Measurements from ENCODE around the gene FAAP100.
A peak's percentile ranks its signal among the peaks of the same experiment; 100 is the strongest.
"Not testable (repeated sequence)": the region's sequence is repeated elsewhere in the genome, so short reads cannot be mapped to it uniquely, and the experiment has no call there.

Gene FAAP100

DNA sequence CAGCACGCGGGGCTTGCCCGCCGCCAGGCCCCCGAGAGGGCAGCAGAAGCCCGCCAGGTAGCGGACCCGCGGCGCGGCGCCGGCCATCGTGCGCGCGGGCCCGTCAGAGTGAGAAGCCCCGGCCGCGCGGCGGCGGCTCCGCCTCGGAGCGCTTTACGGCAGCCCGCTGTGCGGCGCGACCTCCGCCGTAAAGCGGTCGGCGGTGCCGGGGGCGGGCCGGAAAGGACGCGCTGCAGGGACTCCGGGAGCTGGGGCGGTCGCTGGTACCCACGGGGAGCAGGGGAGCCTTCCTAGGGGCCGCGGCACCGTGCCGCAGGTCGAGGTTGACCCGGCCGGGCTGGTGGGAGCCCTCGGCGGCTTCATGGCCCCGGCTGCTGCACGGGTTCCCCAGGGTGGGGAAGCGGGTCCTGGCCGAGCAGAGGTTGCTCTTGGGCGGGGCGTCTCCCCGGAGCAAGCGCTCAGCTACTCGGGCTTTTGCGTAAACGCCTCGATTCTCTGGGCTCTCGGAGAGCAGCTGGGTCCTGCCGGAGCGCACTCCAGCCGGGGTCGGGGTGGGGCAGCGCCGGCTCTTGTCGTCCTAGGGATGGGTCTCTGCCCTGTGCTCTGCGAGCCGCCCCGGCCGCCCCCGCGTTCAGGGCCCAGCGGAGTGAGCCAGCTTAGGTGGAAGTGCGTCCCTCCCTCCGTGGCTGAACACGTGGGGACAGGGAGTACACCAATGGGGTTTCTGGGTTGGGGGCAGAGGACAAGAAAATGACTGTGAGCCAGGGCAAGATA lies at the start of gene FAAP100:
FAAP100 (minus strand) TSS at position 110 of the 774 bp plus-strand sequence; CDS start at position 87, 23 bp downstream.
- DNase-seq (ENCODE audit: low spot score): peak; percentile 97

GRCh38 chr17:81601525-81602120 lies 49.5 kb upstream of the FAAP100 start:
- peak; percentile 73 for DNase-seq (ENCODE audit: low spot score)

- peak; percentile 63 for DNase-seq (ENCODE audit: low spot score)
These were observed 47.8 kb upstream of the FAAP100 start for GRCh38 chr17:81599719-81600486.

DNA sequence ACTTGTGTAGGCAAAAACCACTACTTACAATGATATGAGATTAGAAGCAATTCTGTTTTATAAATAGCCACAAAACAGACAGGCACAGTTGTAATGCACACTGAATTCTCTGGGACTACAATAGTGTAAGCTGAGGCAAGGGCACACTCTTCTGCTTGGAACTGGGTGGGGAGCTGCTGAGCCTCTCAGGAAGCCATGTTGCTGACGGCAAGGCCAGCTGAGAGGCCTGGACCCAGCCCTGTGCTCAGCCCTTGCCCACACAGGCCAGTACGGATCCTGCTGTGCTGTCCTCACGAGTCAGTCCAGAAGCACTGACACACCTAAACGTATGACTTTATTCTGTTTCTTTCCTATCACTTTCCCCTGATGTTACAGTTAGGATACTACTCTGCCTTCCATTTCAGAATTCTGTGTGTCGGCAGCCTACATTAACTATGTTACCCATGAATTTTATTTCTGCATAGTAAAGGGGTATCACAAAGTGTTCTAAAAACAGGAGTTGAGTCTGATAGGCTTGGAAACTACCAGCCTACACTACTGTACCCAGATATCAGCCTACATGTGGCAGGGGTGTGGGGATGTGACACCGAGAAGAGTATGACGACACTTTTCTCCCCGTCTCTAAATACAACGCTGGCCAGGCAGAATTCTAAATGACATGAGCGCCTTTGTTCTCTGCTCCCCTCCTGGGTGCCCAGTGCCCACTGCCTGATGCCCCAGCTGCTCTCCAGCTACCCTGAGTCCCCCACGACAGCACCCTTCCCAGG lies 41.1 kb upstream of the FAAP100 start:
- no peak for DNase-seq (ENCODE audit: low spot score)

DNA sequence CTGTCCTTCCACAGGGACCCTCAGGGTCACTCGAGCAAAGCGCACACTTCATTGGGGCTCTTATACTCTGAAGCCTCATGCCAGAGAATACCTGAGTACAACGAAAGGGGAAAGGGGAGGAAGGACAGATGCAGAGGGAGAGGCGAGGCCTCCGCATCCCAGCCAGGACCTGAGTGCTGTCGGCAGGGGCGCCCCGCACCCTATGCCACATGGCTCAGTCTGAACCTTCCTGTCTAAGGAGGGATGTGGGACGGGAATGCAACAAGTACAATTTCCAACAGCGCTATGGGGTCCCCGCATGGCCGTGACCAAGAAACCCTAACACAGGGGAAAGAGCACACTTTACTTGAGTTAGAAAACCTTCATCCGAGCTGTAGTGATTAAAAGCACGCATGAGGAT lies 39.8 kb upstream of the FAAP100 start:
- no peak for DNase-seq (ENCODE audit: low spot score)

- DNase-seq (ENCODE audit: low spot score): no peak
These were observed 38.0 kb upstream of the FAAP100 start for GRCh38 chr17:81590121-81590520.

- DNase-seq (ENCODE audit: low spot score): no peak
These were observed 37.5 kb upstream of the FAAP100 start for GRCh38 chr17:81589612-81590011.

GRCh38 chr17:81586096-81586495 lies 33.9 kb upstream of the FAAP100 start:
- no peak for DNase-seq (ENCODE audit: low spot score)

DNA sequence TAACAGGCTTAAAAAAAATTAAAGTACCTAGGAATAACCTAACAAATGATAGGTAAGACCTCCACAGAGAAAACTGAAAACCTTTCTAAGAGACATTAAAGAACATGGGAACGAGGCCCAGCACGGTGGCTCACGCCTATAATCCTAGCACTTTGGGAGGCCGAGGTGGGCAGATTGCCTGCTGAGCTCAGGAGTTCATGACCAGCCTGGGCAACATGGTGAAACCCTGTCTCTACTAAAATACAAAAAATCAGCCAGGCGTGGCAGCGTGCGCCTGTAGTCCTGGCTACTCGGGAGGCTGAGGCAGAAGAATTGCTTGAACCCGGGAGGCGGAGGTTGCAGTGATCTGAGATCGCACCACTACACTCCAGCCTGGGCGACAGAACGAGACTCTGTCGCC lies 32.6 kb upstream of the FAAP100 start:
- not testable (repeated sequence) for DNase-seq (ENCODE audit: low spot score)

DNA sequence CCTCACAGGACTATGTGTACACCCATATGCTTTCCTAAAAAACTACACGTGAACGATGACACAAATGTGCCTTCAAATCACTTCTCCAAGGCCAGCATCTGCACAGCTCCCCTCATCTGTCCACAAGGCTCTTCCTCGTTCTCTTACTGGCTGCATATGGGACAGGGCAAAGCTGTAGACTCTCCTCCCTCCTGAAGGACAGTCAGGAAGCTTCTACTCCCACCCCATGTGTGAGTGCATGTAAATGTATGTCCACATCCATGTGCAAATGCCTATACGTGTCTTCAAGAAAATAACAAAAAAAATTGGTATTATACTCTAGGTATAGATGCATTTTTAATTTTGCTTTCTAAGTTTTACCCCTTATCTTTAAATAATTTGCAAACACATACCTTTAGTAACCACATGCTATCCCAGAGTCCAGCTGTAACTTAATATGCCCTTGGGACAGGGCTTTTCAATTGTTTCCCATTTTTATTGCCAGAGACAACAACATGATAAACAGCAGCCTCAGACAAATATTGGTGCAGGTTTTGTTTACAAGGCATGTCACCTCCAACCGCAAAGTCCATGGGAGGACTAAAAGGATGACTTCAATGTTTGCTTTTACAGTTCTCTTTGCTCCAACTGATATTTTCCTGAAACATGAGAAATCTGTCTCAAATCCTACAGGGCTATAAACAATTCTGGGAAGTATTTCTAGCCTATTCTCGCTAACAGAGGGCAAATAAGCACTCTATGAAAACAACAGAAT lies 31.6 kb upstream of the FAAP100 start:
- DNase-seq (ENCODE audit: low spot score): no peak

DNA sequence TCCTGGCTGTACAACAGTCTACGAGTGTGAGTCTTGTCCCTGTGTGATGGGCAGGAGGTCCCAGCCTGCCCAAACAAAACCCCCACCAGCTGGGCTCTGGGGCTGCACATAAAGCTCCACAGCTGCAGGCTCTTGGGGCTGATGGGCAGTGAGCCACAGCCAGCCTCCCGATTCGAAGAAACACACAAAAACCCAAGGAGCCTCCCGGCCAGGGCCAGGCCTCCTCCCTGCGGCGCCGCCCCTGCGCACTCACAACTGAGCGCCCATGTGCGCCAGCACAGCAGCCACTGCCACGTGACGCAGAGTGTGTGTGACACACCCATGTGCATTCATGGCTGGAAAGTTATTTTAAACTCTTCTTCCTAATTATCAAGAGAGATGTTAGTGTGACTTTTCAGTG lies 30.6 kb upstream of the FAAP100 start:
- no peak for DNase-seq (ENCODE audit: low spot score)

- DNase-seq (ENCODE audit: low spot score): no peak
These were observed 30.2 kb upstream of the FAAP100 start for GRCh38 chr17:81582341-81582740.

DNA sequence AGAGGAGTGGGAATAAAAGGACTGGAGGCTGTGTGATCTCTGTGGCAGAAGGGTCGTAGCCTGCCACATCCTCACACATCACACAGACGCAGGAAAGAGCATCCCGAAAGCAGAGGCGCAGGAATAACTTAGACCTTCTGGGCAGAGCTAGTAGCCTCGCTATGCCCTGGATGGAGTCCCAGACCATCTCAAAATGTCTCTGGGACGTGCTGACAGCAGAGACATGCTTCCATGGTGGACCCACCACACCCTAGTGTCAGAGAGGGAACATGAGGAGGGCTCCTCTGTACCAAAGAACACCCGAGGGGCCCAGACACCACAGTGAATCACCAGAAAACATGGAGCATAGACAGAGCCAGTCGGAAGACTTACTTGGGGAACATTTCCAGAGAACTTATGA lies 29.6 kb upstream of the FAAP100 start:
- DNase-seq (ENCODE audit: low spot score): no peak

DNA sequence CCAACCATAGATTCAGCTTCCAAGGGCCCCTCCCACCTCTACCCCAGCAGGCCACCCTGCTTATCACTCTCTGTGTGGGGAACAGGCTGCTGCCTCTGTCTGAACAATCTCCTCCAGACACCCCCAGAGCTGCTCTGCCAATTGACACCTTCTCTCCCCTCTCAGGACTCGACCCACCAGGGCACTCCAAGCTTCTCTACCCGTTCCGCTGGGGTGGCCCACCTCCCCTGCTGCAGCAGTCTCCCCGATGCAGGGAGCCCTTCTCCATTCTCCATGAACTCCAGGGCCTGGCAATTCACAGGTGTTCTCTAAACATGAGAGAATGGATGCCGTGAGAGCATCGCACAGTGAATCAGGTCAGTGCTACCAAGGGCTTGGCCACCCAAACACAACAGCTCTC lies 28.3 kb upstream of the FAAP100 start:
- no peak for DNase-seq (ENCODE audit: low spot score)

GRCh38 chr17:81579821-81580321 lies 27.7 kb upstream of the FAAP100 start:
- DNase-seq (ENCODE audit: low spot score): peak; percentile 69

DNA sequence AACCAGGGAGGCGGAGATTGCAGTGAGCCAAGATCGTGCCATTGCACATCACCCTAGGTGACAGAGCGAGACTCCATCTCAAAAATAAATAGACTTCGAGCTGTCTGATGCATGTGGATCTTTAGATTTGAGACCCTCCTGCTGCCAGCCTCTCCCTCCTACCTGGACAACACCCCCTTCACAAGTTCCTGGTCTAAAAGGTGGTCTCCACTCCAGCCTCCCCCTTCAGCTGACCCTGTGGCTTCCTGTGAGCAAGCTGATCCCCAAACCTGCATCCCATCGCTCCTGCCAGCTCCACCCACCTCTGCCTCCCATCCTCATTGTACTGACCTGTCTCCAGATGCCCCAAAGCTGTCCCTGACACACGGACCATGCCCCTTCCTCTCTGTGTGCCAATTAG lies 27.1 kb upstream of the FAAP100 start:
- no peak for DNase-seq (ENCODE audit: low spot score)

- DNase-seq (ENCODE audit: low spot score): no peak
These were observed 26.5 kb upstream of the FAAP100 start for GRCh38 chr17:81578561-81579225.

GRCh38 chr17:81578038-81578441 lies 25.9 kb upstream of the FAAP100 start:
- no peak for DNase-seq (ENCODE audit: low spot score)

- no peak for DNase-seq (ENCODE audit: low spot score)
These were observed 25.3 kb upstream of the FAAP100 start for GRCh38 chr17:81577278-81578000.

Data from AG08396 (cell line).